Measurements from ENCODE around the gene SLA2.

- TF ChIP-seq CTCF (IDR thresholded peaks at IDR 0.05; ENCODE audit: low read depth, low read length) (no peak), POLR2A (IDR thresholded peaks at IDR 0.05; ENCODE audit: extremely low read depth, insufficient read length) (no peak), MYC (IDR thresholded peaks at IDR 0.05; ENCODE audit: low read depth, low read length) (no peak), MAX (IDR thresholded peaks at IDR 0.05; ENCODE audit: low read depth, low read length) (no peak)
Observed at GRCh38 chr20:36676701-36677421, 30.9 kb upstream of the SLA2 start.
